GM18517 (cell line): ENCODE results near the gene ARHGEF4.

Source experiments
- ATAC-seq: cut with Tn5 transposase; IDR thresholded peaks from one replicate; pipeline ENCODE4 v1.9.1; 2021; ENCODE audit warnings: mild to moderate bottlenecking, moderate library complexity; ENCODE audit not compliant: unreplicated experiment

Gene ARHGEF4

GRCh38 chr2:130915149-130915548 lies 78.4 kb downstream of the ARHGEF4 start:
- no peak for ATAC-seq

GRCh38 chr2:130915595-130916437 lies 79.1 kb downstream of the ARHGEF4 start:
- no peak for ATAC-seq

- ATAC-seq = no peak
Observed at GRCh38 chr2:130916438-130916705, 79.7 kb downstream of the ARHGEF4 start.

- ATAC-seq = no peak
Observed at GRCh38 chr2:130917006-130917688, 80.4 kb downstream of the ARHGEF4 start.

- ATAC-seq = no peak
Observed at GRCh38 chr2:130918393-130918792, 81.7 kb downstream of the ARHGEF4 start.

- no peak for ATAC-seq
Observed at GRCh38 chr2:130920415-130921163, 83.9 kb downstream of the ARHGEF4 start.

- ATAC-seq = no peak
Observed at GRCh38 chr2:130921164-130921476, 84.4 kb downstream of the ARHGEF4 start.

GRCh38 chr2:130922417-130922816 lies 85.7 kb downstream of the ARHGEF4 start:
- ATAC-seq = no peak

GRCh38 chr2:130928385-130928784 lies 91.7 kb downstream of the ARHGEF4 start:
- no peak for ATAC-seq

- no peak for ATAC-seq
Observed at GRCh38 chr2:130930740-130931659, 94.3 kb downstream of the ARHGEF4 start.

GRCh38 chr2:130933501-130933900 lies 96.8 kb downstream of the ARHGEF4 start:
- no peak for ATAC-seq

GRCh38 chr2:130936451-130936850 lies 99.7 kb downstream of the ARHGEF4 start:
- no peak for ATAC-seq

- ATAC-seq = no peak
Observed at GRCh38 chr2:130947967-130948366, 111.3 kb downstream of the ARHGEF4 start.

GRCh38 chr2:130949954-130950353 lies 113.2 kb downstream of the ARHGEF4 start:
- no peak for ATAC-seq

- no peak for ATAC-seq
Observed at GRCh38 chr2:130951018-130951417, 114.3 kb downstream of the ARHGEF4 start.

- no peak for ATAC-seq
Observed at GRCh38 chr2:130954873-130955272, 118.2 kb downstream of the ARHGEF4 start.

- ATAC-seq = no peak
Observed at GRCh38 chr2:130957915-130958314, 121.2 kb downstream of the ARHGEF4 start.

GRCh38 chr2:130963196-130963848 lies 126.6 kb downstream of the ARHGEF4 start:
- no peak for ATAC-seq

GRCh38 chr2:130963849-130964793 lies 127.4 kb downstream of the ARHGEF4 start:
- no peak for ATAC-seq
